Activated naive CD8-positive, alpha-beta T cell treated with anti-CD3 and anti-CD28 coated beads for 36 hours (primary cell): ENCODE measurements around the gene HPS5. TPM values are rescaled to one million over a fixed set of nuclear protein-coding genes. Genes with fewer than 3 reads are reported as not detected.

Experiments used
- DNase-seq: peaks from one replicate; pipeline ENCODE4 v3.0.0; 2021
- H3K27ac Mint-ChIP-seq: one replicate; pipeline ENCODE4 v1.8.0; 2022; ENCODE audit warnings: mild to moderate bottlenecking, moderate library complexity, mixed read lengths
- H3K27me3 Mint-ChIP-seq: one replicate; pipeline ENCODE4 v1.8.0; 2022; ENCODE audit warnings: mild to moderate bottlenecking, mixed read lengths
- H3K36me3 Mint-ChIP-seq: one replicate; pipeline ENCODE4 v1.8.0; 2021; ENCODE audit warnings: mild to moderate bottlenecking, mixed read lengths
- H3K4me1 Mint-ChIP-seq: one replicate; pipeline ENCODE4 v1.8.0; 2021; ENCODE audit warnings: mixed read lengths
- H3K4me3 Mint-ChIP-seq: one replicate; pipeline ENCODE4 v1.8.0; 2022; ENCODE audit warnings: mild to moderate bottlenecking, moderate library complexity, mixed read lengths
- H3K9me3 Mint-ChIP-seq: one replicate; pipeline ENCODE4 v1.8.0; 2022; ENCODE audit warnings: mixed read lengths
- total RNA-seq, 2 experiments: library from RNA; stranded (reverse); gene quantifications; one replicate each; pipeline ENCODE4 v1.2.3, GENCODE V29; 2021

Gene HPS5
- 10 to 100 TPM; 14.1 to 15.9 TPM for total RNA-seq

GRCh38 chr11:18321969-18322711 is at the start of gene HPS5, which contains the start of gene GTF2H1:
HPS5 (minus strand) TSS chr11:18322140; CDS start chr11:18317858, 4,282 bp downstream.
GTF2H1 (plus strand) TSS chr11:18322567; CDS start chr11:18333075, 10,508 bp downstream.
- Mint-ChIP-seq H3K27ac (peak within 1 kb of the TSS; percentile 100), H3K27me3 (no peaks in the 10 kb centered on the region), H3K9me3 (no peaks in the 10 kb centered on the region), H3K4me1 (peaks cover 56% of the 10 kb centered on the region), H3K4me3 (peak within 1 kb of the TSS; percentile 95), H3K36me3 (peaks cover 24% of the 10 kb centered on the region)
- DNase-seq, result peak; percentile 93

GRCh38 chr11:18371279-18371678 is 49.3 kb upstream of the HPS5 start:
- DNase-seq, result no peak
- no peaks in the 10 kb centered on the region for H3K9me3 Mint-ChIP-seq
- peaks cover 8% of the 10 kb centered on the region for H3K36me3 Mint-ChIP-seq
- H3K4me1 Mint-ChIP-seq, result no peaks in the 10 kb centered on the region
- no peak overlapping the region for H3K27ac Mint-ChIP-seq
- H3K4me3 Mint-ChIP-seq, result no peak overlapping the region
- no peaks in the 10 kb centered on the region for H3K27me3 Mint-ChIP-seq

- Mint-ChIP-seq H3K36me3 (peaks cover 15% of the 10 kb centered on the region), H3K27me3 (no peaks in the 10 kb centered on the region), H3K27ac (no peak overlapping the region), H3K9me3 (no peaks in the 10 kb centered on the region), H3K4me1 (no peaks in the 10 kb centered on the region), H3K4me3 (no peak overlapping the region)
- DNase-seq, result no peak
Observed at GRCh38 chr11:18369398-18369797, 47.5 kb upstream of the HPS5 start.

GRCh38 chr11:18368221-18368620 is 46.3 kb upstream of the HPS5 start:
- Mint-ChIP-seq H3K27me3 (no peaks in the 10 kb centered on the region), H3K9me3 (no peaks in the 10 kb centered on the region), H3K4me3 (no peak overlapping the region), H3K27ac (no peak overlapping the region), H3K4me1 (no peaks in the 10 kb centered on the region), H3K36me3 (peaks cover 19% of the 10 kb centered on the region)
- DNase-seq, result no peak

GRCh38 chr11:18367431-18367830 is 45.5 kb upstream of the HPS5 start:
- no peak overlapping the region for H3K4me3 Mint-ChIP-seq
- H3K36me3 Mint-ChIP-seq, result peaks cover 19% of the 10 kb centered on the region
- no peaks in the 10 kb centered on the region for H3K27me3 Mint-ChIP-seq
- H3K4me1 Mint-ChIP-seq, result no peaks in the 10 kb centered on the region
- no peaks in the 10 kb centered on the region for H3K9me3 Mint-ChIP-seq
- H3K27ac Mint-ChIP-seq, result no peak overlapping the region
- DNase-seq, result no peak

- no peaks in the 10 kb centered on the region for H3K4me1 Mint-ChIP-seq
- H3K9me3 Mint-ChIP-seq, result no peaks in the 10 kb centered on the region
- H3K36me3 Mint-ChIP-seq, result peaks cover 19% of the 10 kb centered on the region
- H3K4me3 Mint-ChIP-seq, result no peak overlapping the region
- DNase-seq, result no peak
- no peaks in the 10 kb centered on the region for H3K27me3 Mint-ChIP-seq
- peak overlapping the region; percentile 17 for H3K27ac Mint-ChIP-seq
Observed at GRCh38 chr11:18366286-18366685, 44.3 kb upstream of the HPS5 start.

GRCh38 chr11:18365741-18366140 is 43.8 kb upstream of the HPS5 start:
- Mint-ChIP-seq H3K27me3 (no peaks in the 10 kb centered on the region), H3K27ac (no peak overlapping the region), H3K36me3 (peaks cover 21% of the 10 kb centered on the region), H3K4me3 (no peak overlapping the region), H3K9me3 (no peaks in the 10 kb centered on the region), H3K4me1 (no peaks in the 10 kb centered on the region)
- DNase-seq, result no peak

GRCh38 chr11:18364495-18365073 is 42.6 kb upstream of the HPS5 start:
- no peak for DNase-seq
- Mint-ChIP-seq H3K27ac (no peak overlapping the region), H3K4me1 (no peaks in the 10 kb centered on the region), H3K9me3 (no peaks in the 10 kb centered on the region), H3K36me3 (peaks cover 21% of the 10 kb centered on the region), H3K27me3 (no peaks in the 10 kb centered on the region), H3K4me3 (no peak overlapping the region)

- DNase-seq, result no peak
- H3K4me1 Mint-ChIP-seq, result no peaks in the 10 kb centered on the region
- no peaks in the 10 kb centered on the region for H3K27me3 Mint-ChIP-seq
- H3K36me3 Mint-ChIP-seq, result peaks cover 17% of the 10 kb centered on the region
- no peaks in the 10 kb centered on the region for H3K9me3 Mint-ChIP-seq
- no peak overlapping the region for H3K27ac Mint-ChIP-seq
- H3K4me3 Mint-ChIP-seq, result no peak overlapping the region
Observed at GRCh38 chr11:18361154-18361553, 39.2 kb upstream of the HPS5 start.

GRCh38 chr11:18358646-18359045 is 36.7 kb upstream of the HPS5 start:
- Mint-ChIP-seq H3K36me3 (peaks cover 15% of the 10 kb centered on the region), H3K27ac (no peak overlapping the region), H3K9me3 (no peaks in the 10 kb centered on the region), H3K4me3 (no peak overlapping the region), H3K4me1 (no peaks in the 10 kb centered on the region), H3K27me3 (no peaks in the 10 kb centered on the region)
- DNase-seq, result no peak

- H3K27ac Mint-ChIP-seq, result peak overlapping the region; percentile 38
Observed at GRCh38 chr11:18352581-18352980, 30.6 kb upstream of the HPS5 start.

GRCh38 chr11:18347471-18348125 is 25.7 kb upstream of the HPS5 start:
- Mint-ChIP-seq H3K9me3 (no peaks in the 10 kb centered on the region), H3K27ac (no peak overlapping the region), H3K27me3 (no peaks in the 10 kb centered on the region), H3K4me1 (peaks cover 2% of the 10 kb centered on the region), H3K4me3 (no peak overlapping the region), H3K36me3 (peaks cover 18% of the 10 kb centered on the region)
- no peak for DNase-seq

More at GRCh38 chr11:18352581-18352980, 30.6 kb upstream of the HPS5 start:
- H3K27me3 Mint-ChIP-seq, result no peaks in the 10 kb centered on the region
- H3K4me3 Mint-ChIP-seq, result no peak overlapping the region
- no peaks in the 10 kb centered on the region for H3K9me3 Mint-ChIP-seq
- H3K36me3 Mint-ChIP-seq, result peaks cover 24% of the 10 kb centered on the region
- DNase-seq, result no peak
- H3K4me1 Mint-ChIP-seq, result no peaks in the 10 kb centered on the region

- Mint-ChIP-seq H3K27me3 (no peaks in the 10 kb centered on the region), H3K27ac (peak overlapping the region; percentile 35), H3K4me1 (peaks cover 33% of the 10 kb centered on the region), H3K36me3 (peaks cover 45% of the 10 kb centered on the region), H3K4me3 (no peak overlapping the region), H3K9me3 (no peaks in the 10 kb centered on the region)
- no peak for DNase-seq
Observed at GRCh38 chr11:18332891-18333290, 11.0 kb upstream of the HPS5 start.

- H3K9me3 Mint-ChIP-seq, result no peaks in the 10 kb centered on the region
- no peaks in the 10 kb centered on the region for H3K27me3 Mint-ChIP-seq
- H3K27ac Mint-ChIP-seq, result peak overlapping the region; percentile 73
- H3K36me3 Mint-ChIP-seq, result peaks cover 44% of the 10 kb centered on the region
- H3K4me1 Mint-ChIP-seq, result peaks cover 33% of the 10 kb centered on the region
- H3K4me3 Mint-ChIP-seq, result no peak overlapping the region
- DNase-seq, result no peak
Observed at GRCh38 chr11:18332302-18332701, 10.4 kb upstream of the HPS5 start.

- Mint-ChIP-seq H3K4me3 (no peak overlapping the region), H3K9me3 (no peaks in the 10 kb centered on the region), H3K4me1 (peaks cover 33% of the 10 kb centered on the region), H3K27me3 (no peaks in the 10 kb centered on the region), H3K27ac (no peak overlapping the region), H3K36me3 (peaks cover 41% of the 10 kb centered on the region)
- DNase-seq, result no peak
Observed at GRCh38 chr11:18330921-18331320, 9.0 kb upstream of the HPS5 start.
